NCI-H2227 (cell line): Measurements from ENCODE around the gene CTRB1.
"Not testable (repeated sequence)": the region's sequence is repeated elsewhere in the genome, so short reads cannot be mapped to it uniquely, and the experiment has no call there.

Experiments used
- DNase-seq: peaks from one replicate; lab custom pipeline; 2025; ENCODE audit not compliant: unreplicated experiment; lab: John Stamatoyannopoulos, UW

The CTRB1 gene

GRCh38 chr16:75203667-75204409 is 14.9 kb upstream of the CTRB1 start:
- no peak for DNase-seq

DNA sequence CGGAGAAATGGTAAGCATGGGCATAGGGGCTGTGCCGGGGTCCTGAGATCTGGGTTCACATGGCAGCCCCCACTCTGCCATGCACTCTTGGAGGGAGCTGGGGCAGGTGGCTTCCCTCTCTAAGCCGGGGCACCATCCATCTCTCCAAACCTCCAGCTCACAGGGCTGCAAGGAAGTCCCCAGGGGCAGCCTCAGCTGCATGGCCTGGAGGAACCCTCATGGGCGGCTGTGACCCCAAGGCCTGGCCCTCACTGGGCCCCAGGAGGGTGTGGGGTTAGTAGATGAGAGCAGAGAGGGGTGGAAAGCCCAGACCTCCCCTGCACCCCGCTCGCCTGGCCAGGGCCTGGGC is 14.4 kb upstream of the CTRB1 start:
- DNase-seq, result no peak

DNA sequence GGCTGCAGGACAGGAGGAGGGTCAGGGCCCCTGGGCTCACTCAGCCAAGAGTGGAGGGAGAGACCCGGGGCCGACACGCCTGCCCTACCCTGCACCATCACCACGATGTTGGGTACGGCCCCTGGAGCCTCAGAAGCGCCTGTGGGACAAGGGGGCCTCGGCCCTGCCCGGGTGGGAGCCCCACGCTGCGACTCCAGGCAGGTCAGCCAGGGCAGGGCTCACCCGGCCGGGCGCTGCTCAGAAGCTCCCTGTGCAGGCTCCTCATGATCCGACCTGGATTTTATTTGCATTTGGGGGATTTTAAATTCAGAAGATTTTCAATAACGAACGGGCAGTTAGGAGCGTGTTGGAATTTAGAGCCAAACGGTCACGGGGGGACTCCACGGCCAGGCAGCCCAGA is 13.9 kb upstream of the CTRB1 start:
- DNase-seq, result not testable (repeated sequence)

GRCh38 chr16:75205438-75205837 is 13.3 kb upstream of the CTRB1 start:
- DNase-seq, result not testable (repeated sequence)

GRCh38 chr16:75205961-75206748 is 12.6 kb upstream of the CTRB1 start:
- not testable (repeated sequence) for DNase-seq

GRCh38 chr16:75206749-75207451 is 11.9 kb upstream of the CTRB1 start, which contains the start of gene CTRB2:
CTRB2 (minus strand) TSS chr16:75207161; CDS start chr16:75207141, 20 bp downstream.
- no peak for DNase-seq

DNA sequence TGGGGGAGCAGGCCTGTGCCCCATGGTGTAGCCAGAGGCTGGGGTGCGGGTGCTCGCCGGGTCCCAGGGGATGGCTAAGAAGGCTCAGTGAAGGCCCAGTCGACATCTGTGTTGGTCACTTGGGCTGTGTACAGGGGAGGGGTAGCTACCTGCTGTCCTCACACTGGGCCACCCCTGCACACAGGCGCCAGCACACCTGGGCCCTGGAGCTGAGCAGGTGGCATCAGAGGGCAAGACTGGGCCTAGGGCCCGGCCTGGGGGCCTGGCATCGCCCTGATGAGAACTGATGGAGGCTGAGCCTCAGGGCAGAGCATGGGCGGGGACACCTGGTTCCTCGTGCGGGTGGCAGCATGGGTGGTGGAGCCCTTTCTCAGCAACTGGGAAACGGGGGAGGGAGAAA is 11.0 kb upstream of the CTRB1 start:
- DNase-seq, result no peak

GRCh38 chr16:75208242-75208825 is 10.5 kb upstream of the CTRB1 start:
- no peak for DNase-seq

- no peak for DNase-seq
These were observed 9.8 kb upstream of the CTRB1 start for GRCh38 chr16:75208861-75209505.

DNA sequence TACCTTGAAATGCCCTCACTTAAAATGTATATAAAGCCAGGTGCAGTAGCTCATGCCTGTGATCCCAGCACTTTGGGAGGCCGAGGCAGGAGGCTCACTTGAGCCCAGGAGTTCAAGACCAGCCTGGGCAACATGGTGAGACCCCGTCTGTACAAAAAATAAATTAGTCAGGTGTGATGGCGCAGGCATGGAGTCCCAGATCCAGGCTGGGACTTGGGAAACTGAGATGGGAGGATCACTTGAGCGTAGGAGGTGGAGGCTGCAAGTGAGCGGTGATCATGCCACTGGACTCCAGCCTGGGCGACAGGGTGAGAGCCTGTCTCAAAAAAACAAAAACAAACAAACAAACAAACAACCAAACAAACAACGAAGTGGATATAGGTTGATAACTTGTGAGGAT is 9.3 kb upstream of the CTRB1 start:
- not testable (repeated sequence) for DNase-seq

- DNase-seq, result no peak
These were observed 8.8 kb upstream of the CTRB1 start for GRCh38 chr16:75209944-75210343.

DNA sequence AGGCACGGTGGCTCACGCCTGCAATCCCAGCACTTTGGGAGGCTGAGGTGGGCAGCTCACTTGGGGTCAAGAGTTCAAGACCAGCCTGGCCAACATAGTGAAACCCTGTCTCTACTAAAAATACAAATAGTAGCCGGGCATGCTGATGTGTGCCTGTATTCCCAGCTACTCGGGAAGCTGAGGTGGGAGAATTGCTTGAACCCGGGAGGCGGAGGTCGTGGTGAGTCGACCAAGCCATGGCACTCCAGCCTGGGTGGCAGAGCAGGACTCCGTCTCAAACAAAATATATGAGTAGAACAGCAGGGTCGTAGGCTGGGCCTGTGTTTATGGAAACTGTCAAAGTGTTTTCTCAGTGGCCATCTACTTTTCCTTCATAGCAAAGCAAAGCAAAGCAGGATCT is 7.5 kb upstream of the CTRB1 start:
- DNase-seq, result not testable (repeated sequence)

- DNase-seq, result no peak
These were observed 2.7 kb upstream of the CTRB1 start for GRCh38 chr16:75216127-75216526.

- no peak for DNase-seq
These were observed 2.2 kb upstream of the CTRB1 start for GRCh38 chr16:75216576-75216975.

- no peak for DNase-seq
These were observed 1.4 kb upstream of the CTRB1 start for GRCh38 chr16:75217389-75217851.

DNA sequence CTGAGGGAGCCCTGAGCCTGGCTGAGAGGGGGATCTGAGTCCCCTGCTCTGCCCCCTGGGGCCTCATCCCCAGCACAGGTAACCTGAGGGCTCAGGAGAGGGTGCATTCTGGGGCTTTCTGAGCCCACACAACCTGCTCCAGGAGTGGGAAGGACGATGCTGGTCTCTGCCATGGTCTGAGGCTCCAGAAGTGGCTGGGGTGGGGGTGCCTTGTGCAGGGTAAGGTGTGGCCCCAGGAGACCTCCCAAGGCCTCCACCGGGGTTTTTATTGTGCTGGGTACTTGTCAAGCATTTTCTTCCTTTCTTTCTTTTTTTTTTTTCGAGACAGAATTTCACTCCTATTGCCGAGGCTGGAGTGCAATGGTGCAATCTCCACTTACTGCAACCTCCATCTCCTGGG is 300 bp downstream of the CTRB1 start:
- no peak for DNase-seq

- DNase-seq, result no peak
These were observed 1.1 kb downstream of the CTRB1 start for GRCh38 chr16:75219838-75220237.

DNA sequence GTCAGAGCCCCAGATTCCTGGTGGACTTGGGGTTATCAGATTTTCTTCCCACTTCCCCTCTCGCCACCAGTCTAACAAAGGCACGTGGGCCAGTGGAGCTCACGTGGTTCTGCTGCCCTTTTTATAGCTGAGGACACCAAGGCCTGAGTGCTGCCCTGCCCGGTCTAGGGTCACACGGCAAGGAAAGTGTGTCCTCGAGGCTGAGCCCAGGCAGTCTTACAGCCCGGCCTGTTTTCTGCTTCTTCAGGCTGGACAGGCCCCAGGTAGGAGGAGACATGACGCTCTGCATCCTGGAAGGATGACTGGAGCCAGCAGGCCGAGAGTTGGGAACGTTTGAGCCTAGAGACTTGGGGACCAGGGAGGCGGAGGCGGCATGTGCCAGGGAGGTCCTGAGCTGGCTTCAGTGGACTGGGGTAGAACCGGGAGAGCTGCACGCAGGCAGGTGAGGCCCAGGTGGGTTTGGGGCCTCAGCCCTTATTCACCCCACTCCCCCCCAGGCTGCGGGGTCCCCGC is 3.5 kb downstream of the CTRB1 start:
- no peak for DNase-seq

DNA sequence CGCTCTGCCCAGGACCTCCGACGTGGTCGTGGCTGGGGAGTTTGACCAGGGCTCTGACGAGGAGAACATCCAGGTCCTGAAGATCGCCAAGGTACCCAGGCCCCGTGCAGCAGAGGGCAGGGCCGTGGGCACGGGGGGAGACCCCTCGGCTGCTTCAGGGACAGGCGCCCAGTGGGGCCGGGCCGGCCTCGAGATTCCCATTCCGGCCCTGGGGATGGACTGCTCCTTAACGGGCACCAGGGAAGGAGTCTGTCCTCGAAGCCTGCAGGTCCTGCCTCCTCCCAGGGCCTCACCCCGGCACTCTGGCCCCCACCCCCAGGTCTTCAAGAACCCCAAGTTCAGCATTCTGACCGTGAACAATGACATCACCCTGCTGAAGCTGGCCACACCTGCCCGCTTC is 4.3 kb downstream of the CTRB1 start:
- DNase-seq, result not testable (repeated sequence)

DNA sequence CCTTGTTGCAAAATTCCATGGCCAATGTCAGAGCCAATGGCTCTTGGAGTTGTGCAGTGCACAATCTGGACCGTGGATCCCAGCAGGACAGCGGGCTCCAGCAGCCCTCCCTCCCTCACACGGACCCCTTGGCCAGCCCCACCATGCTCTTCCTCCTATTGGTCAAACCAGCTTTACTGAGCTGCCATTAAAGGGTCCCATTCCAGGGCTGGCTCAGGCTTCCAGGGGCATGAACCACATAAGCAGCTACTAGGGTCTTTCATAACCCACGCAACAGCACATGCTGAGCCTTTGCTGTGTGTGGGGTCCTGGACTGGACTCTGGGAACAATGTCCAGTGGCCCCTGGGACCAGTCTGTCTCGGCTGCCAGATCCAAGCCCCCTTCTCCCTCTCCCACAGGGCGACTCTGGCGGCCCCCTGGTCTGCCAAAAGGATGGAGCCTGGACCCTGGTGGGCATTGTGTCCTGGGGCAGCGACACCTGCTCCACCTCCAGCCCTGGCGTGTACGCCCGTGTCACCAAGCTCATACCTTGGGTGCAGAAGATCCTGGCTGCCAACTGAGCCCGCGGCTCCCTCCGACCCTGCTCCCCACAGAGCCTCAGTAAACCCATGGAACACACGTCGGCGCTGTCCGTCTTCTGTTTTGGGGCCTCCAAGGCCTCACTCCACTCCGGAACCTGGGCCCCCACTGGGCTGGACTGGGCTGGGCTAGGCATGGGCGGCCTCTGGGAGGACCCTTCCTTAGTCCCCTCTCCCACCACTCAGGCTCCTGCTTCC is 5.7 kb downstream of the CTRB1 start:
- DNase-seq, result no peak
